Stimulated activated naive CD4-positive, alpha-beta T cell treated with Interleukin-2 at 50 U/mL for 16 hours (primary cell): Measurements from ENCODE around the gene UBASH3A.

Experiments used
- DNase-seq: peaks from one replicate; lab custom pipeline; 2025; lab: John Stamatoyannopoulos, UW

Gene UBASH3A

GRCh38 chr21:42490720-42491119 is 87.0 kb downstream of the UBASH3A start:
- no peak for DNase-seq

- no peak for DNase-seq
Observed at GRCh38 chr21:42491328-42491727, 87.6 kb downstream of the UBASH3A start.

- DNase-seq = no peak
Observed at GRCh38 chr21:42492201-42492600, 88.5 kb downstream of the UBASH3A start.

GRCh38 chr21:42493109-42494060 is 89.7 kb downstream of the UBASH3A start:
- no peak for DNase-seq

- DNase-seq = no peak
Observed at GRCh38 chr21:42495027-42495426, 91.3 kb downstream of the UBASH3A start.

- DNase-seq = no peak
Observed at GRCh38 chr21:42495765-42496119, 92.0 kb downstream of the UBASH3A start.

- DNase-seq = peak; percentile 99
Observed at GRCh38 chr21:42496120-42496838, 92.6 kb downstream of the UBASH3A start, which contains the start of gene RSPH1. Gene RSPH1, minus strand, starts transcription at chr21:42496224. Its CDS starts 38 bp downstream, at chr21:42496186.

GRCh38 chr21:42496839-42497202 is 93.1 kb downstream of the UBASH3A start:
- no peak for DNase-seq
